KMS-11 (cell line): Measurements from ENCODE around the gene GRIA4.

Experiments used
- H2AFZ ChIP-seq: fragments of 200-600 bp; sonication (generic); 2 replicates; pipeline ENCODE4 v1.6.1; 2016; ENCODE audit warnings: antibody characterized with exemption, mixed run types, low read depth
- H3K27ac ChIP-seq: fragments of 200-600 bp; sonication (generic); 2 replicates; pipeline ENCODE4 v1.6.1; 2016; ENCODE audit warnings: mild to moderate bottlenecking, mixed run types
- H3K27me3 ChIP-seq: fragments of 200-600 bp; sonication (generic); 2 replicates; pipeline ENCODE4 v1.6.1; 2017; ENCODE audit warnings: mild to moderate bottlenecking, low read depth, mixed run types, moderate library complexity; ENCODE audit not compliant: insufficient read depth
- H3K36me3 ChIP-seq: fragments of 200-600 bp; sonication (generic); 2 replicates; pipeline ENCODE4 v1.6.1; 2017; ENCODE audit warnings: mild to moderate bottlenecking, mixed run types; ENCODE audit not compliant: insufficient read depth
- H3K4me1 ChIP-seq: fragments of 200-600 bp; sonication (generic); 2 replicates; pipeline ENCODE4 v1.6.1; 2016; ENCODE audit warnings: mild to moderate bottlenecking, low read depth, mixed run types; ENCODE audit not compliant: poor library complexity, severe bottlenecking
- H3K4me2 ChIP-seq: fragments of 200-600 bp; sonication (generic); 2 replicates; pipeline ENCODE4 v1.7.0; 2016; ENCODE audit warnings: mild to moderate bottlenecking, mixed run types
- H3K4me3 ChIP-seq: fragments of 200-600 bp; sonication (generic); IDR thresholded peaks from 2 replicates; pipeline ENCODE4 v1.6.1; 2017; ENCODE audit warnings: low read depth, low read length, mixed read lengths; ENCODE audit not compliant: insufficient read depth
- H3K79me2 ChIP-seq: fragments of 200-600 bp; sonication (generic); 2 replicates; pipeline ENCODE4 v1.6.1; 2016; ENCODE audit warnings: low read depth, mixed run types; ENCODE audit not compliant: insufficient read depth
- H3K9ac ChIP-seq: fragments of 200-600 bp; sonication (generic); 2 replicates; pipeline ENCODE4 v1.6.1; 2016; ENCODE audit warnings: mild to moderate bottlenecking, mixed run types
- H4K20me1 ChIP-seq: fragments of 200-600 bp; sonication (generic); 2 replicates; pipeline ENCODE4 v1.6.1; 2016; ENCODE audit warnings: mild to moderate bottlenecking, mixed run types; ENCODE audit not compliant: insufficient read depth
- TF ChIP-seq, protein P1 (sequence below): fragments of 200-600 bp; sonication (generic); conservative IDR thresholded peaks from 2 replicates; pipeline ENCODE4 v1.6.1; 2017; ENCODE audit warnings: low read depth, mild to moderate bottlenecking, antibody characterized with exemption, low read length, moderate library complexity, mixed read lengths

The GRIA4 gene

DNA sequence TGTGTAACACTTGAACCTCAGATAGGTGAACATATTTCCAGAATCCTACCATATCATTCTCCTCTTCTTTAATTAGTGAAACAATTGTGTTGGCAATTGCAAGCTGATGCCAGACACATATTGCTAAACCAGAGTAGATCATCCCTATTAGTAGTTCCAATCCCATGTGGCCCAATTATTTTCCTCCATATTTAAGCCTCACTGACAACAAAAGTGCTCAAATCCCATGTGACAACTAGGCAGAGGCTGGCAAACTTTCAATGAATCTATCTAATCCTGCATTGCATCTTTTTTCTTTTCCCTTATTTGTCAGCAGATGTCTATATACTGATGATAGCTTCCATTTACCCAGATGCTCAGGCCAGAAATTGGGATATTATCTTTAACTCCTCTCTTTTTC lies 90.4 kb downstream of the GRIA4 start:
- Histone ChIP-seq H2AFZ (no peak overlapping the region), H4K20me1 (no peaks in the 10 kb centered on the region), H3K4me2 (no peak overlapping the region), H3K79me2 (no peaks in the 10 kb centered on the region), H3K27ac (no peak overlapping the region), H3K4me3 (no peak overlapping the region), H3K4me1 (no peaks in the 10 kb centered on the region), H3K9ac (no peak overlapping the region), H3K36me3 (no peaks in the 10 kb centered on the region), H3K27me3 (no peaks in the 10 kb centered on the region)
- TF ChIP-seq, protein P1, sequence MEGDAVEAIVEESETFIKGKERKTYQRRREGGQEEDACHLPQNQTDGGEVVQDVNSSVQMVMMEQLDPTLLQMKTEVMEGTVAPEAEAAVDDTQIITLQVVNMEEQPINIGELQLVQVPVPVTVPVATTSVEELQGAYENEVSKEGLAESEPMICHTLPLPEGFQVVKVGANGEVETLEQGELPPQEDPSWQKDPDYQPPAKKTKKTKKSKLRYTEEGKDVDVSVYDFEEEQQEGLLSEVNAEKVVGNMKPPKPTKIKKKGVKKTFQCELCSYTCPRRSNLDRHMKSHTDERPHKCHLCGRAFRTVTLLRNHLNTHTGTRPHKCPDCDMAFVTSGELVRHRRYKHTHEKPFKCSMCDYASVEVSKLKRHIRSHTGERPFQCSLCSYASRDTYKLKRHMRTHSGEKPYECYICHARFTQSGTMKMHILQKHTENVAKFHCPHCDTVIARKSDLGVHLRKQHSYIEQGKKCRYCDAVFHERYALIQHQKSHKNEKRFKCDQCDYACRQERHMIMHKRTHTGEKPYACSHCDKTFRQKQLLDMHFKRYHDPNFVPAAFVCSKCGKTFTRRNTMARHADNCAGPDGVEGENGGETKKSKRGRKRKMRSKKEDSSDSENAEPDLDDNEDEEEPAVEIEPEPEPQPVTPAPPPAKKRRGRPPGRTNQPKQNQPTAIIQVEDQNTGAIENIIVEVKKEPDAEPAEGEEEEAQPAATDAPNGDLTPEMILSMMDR = no peak

DNA sequence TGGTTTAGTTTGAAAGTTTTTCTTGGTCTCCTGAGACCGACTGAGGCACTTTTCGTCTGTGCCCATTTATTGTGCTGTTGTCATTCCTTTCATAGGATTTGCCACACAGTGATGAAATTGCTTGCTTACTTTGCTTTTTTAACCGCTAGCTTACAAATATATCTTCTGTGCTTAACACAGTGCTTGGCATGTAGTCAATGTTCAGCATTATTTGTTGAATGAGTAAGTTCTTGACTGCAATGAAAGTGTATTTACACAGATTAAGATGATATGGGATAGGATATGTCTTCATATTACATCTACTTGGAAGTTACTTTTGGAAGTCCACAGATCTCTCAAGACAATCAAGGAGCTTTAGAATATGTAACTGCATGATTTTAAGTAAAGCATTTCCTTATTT lies 91.2 kb downstream of the GRIA4 start:
- Histone ChIP-seq H3K4me3 (no peak overlapping the region), H3K36me3 (no peaks in the 10 kb centered on the region), H4K20me1 (no peaks in the 10 kb centered on the region), H3K27me3 (no peaks in the 10 kb centered on the region), H3K79me2 (no peaks in the 10 kb centered on the region), H3K9ac (no peak overlapping the region), H2AFZ (no peak overlapping the region), H3K4me2 (no peak overlapping the region), H3K27ac (no peak overlapping the region), H3K4me1 (no peaks in the 10 kb centered on the region)
- TF ChIP-seq, protein P1 = no peak

DNA sequence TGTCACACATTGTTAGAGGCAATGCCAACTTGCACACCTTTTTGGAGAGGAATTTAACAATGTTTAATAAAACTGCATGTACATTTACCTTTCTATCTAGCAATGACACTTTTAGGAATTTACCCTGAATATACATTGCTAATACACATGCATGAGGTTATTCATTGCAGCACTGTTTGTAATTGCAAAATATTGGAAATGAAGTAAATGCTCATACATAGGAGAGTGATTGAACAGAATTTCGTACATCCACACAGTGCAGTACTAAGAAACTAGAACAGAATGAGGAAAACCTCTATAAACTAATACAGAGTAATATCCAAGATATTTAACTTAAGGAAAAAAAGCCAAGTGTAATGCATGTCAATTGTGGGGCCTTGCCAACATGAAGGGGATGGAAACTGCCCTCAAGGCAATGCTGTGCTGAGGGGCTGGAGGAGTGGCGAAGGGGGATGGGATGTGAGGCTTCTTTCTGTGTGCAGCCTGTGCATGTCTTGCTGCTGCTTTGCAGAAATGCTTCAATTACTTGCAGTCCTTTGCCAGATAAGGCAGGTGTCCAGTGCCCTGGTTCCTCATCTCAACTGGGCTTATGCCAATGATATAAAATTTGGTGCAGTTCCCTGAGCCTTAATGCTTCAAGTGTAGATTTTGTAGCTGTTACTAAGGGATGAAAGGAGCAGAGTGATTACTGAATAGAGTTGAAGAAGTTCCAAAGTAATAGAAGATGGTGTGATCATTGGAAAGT lies 96.1 kb downstream of the GRIA4 start:
- H4K20me1 ChIP-seq = no peaks in the 10 kb centered on the region
- H3K9ac ChIP-seq = no peak overlapping the region
- H3K4me3 ChIP-seq = no peak overlapping the region
- no peak overlapping the region for H3K27ac ChIP-seq
- H3K27me3 ChIP-seq = no peaks in the 10 kb centered on the region
- H3K4me1 ChIP-seq = no peaks in the 10 kb centered on the region
- H3K4me2 ChIP-seq = no peak overlapping the region
- H3K79me2 ChIP-seq = no peaks in the 10 kb centered on the region
- H3K36me3 ChIP-seq = no peaks in the 10 kb centered on the region
- H2AFZ ChIP-seq = no peak overlapping the region
- TF ChIP-seq, protein P1 = no peak

DNA sequence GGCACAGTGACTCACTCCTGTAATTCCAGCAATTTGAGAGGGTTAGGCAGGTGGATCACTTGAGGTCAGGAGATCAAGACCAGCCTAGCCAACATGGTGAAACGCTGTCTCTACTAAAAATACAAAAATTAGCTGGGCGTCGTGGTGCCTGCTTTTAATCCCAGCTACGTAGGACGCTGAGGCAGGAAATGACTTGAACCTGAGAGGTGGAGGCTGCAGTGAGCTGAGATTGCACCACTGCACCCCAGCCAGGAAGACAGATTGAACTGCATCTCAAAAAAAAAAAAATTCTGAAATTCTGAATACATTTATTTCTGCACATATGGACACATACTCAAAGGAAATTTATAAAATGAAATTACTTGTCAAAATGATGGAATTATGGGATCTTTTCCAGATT lies 103.2 kb downstream of the GRIA4 start:
- TF ChIP-seq, protein P1 = no peak
- H2AFZ ChIP-seq = no peak overlapping the region
- no peaks in the 10 kb centered on the region for H3K27me3 ChIP-seq
- no peak overlapping the region for H3K9ac ChIP-seq
- no peak overlapping the region for H3K4me2 ChIP-seq
- no peaks in the 10 kb centered on the region for H4K20me1 ChIP-seq
- H3K4me1 ChIP-seq = no peaks in the 10 kb centered on the region
- no peaks in the 10 kb centered on the region for H3K36me3 ChIP-seq
- H3K79me2 ChIP-seq = no peaks in the 10 kb centered on the region
- no peak overlapping the region for H3K4me3 ChIP-seq
- no peak overlapping the region for H3K27ac ChIP-seq
